Muscle layer of duodenum (tissue), 2 donors: ENCODE measurements around the gene RABGAP1L.
A peak's percentile ranks its signal among the peaks of the same experiment; 100 is the strongest.

ENCODE experiments used
- H3K27ac ChIP-seq: one replicate; pipeline ENCODE4 v1.7.0; 2013; ENCODE audit warnings: mild to moderate bottlenecking, low read length
- H3K27me3 ChIP-seq: one replicate; pipeline ENCODE4 v1.7.0; 2013; ENCODE audit warnings: low read depth, mild to moderate bottlenecking, control low read depth, low read length
- H3K36me3 ChIP-seq, 2 donors: one replicate each; pipeline ENCODE4 v1.7.0; 2013; ENCODE audit warnings: low read length in 2 of 2, control low read depth in 1 of 2, mild to moderate bottlenecking in 1 of 2; ENCODE audit not compliant: insufficient read depth in 2 of 2, control insufficient read depth in 1 of 2
- H3K4me1 ChIP-seq, 2 donors: one replicate each; pipeline ENCODE4 v1.7.0; 2013; ENCODE audit warnings: low read length in 2 of 2, mild to moderate bottlenecking in 2 of 2, control low read depth in 1 of 2, moderate library complexity in 1 of 2; ENCODE audit not compliant: insufficient read depth in 2 of 2, control insufficient read depth in 1 of 2
- H3K4me3 ChIP-seq, 2 donors: one replicate each; pipeline ENCODE4 v1.7.0; 2013; ENCODE audit warnings: low read length in 2 of 2, low read depth in 1 of 2, mild to moderate bottlenecking in 1 of 2
- H3K9me3 ChIP-seq, 2 donors: one replicate each; pipeline ENCODE4 v1.7.0; 2013; ENCODE audit warnings: low read length in 2 of 2, control low read depth in 1 of 2, mild to moderate bottlenecking in 1 of 2; ENCODE audit not compliant: control insufficient read depth in 1 of 2
- donor health status: healthy.

Gene RABGAP1L

GRCh38 chr1:174156437-174156836, 2.9 kb upstream of the RABGAP1L start:
- Histone ChIP-seq H3K4me1 (peaks cover 0 to 5% of the 10 kb centered on the region in 2 donors), H3K27me3 (no peaks in the 10 kb centered on the region), H3K9me3 (no peaks in the 10 kb centered on the region), H3K27ac (no peak overlapping the region), H3K4me3 (no peak overlapping the region), H3K36me3 (no peaks in the 10 kb centered on the region)

DNA sequence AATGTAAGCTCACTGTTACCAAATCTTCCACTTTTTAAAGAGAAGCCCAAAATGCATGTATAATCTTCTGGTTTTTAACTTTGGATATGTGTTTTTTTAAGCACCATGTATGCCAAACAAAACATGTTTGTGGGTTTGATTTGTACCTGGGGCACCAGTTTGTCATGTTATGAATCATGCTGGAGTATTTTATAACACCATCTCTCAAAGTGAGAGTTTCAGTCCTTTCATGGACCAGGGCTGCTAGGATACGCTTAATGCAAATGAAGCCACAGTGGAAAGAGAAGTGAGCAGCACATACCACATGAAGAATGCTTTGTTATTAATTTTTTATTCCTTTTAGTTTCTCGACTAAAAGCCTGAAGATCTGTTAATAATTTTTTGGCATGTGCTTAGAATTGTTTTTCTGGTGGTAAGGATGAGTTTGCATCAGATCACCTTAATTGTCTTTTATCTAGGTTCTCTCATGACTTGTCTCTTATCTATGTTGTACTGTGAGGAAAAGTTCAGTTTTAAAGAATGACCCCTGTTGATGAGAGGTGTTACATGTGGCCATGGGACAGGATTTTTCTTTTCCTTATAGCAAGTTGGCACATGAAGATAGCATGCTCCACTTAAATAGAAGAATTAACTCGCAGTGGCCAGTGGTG, 2.0 kb upstream of the RABGAP1L start:
- H3K4me3 ChIP-seq, result no peak overlapping the region
- H3K4me1 ChIP-seq, result peaks cover 0 to 5% of the 10 kb centered on the region in 2 donors
- H3K36me3 ChIP-seq, result no peaks in the 10 kb centered on the region
- no peak overlapping the region for H3K27ac ChIP-seq
- no peaks in the 10 kb centered on the region for H3K27me3 ChIP-seq
- no peaks in the 10 kb centered on the region for H3K9me3 ChIP-seq

GRCh38 chr1:174158767-174159251, 511 bp upstream of the RABGAP1L start:
- no peaks in the 10 kb centered on the region for H3K27me3 ChIP-seq
- H3K36me3 ChIP-seq, result no peaks in the 10 kb centered on the region
- peaks cover 0 to 5% of the 10 kb centered on the region in 2 donors for H3K4me1 ChIP-seq
- peak overlapping the region; percentile 73 to 92 for H3K4me3 ChIP-seq
- no peaks in the 10 kb centered on the region for H3K9me3 ChIP-seq
- peak overlapping the region; percentile 70 for H3K27ac ChIP-seq

DNA sequence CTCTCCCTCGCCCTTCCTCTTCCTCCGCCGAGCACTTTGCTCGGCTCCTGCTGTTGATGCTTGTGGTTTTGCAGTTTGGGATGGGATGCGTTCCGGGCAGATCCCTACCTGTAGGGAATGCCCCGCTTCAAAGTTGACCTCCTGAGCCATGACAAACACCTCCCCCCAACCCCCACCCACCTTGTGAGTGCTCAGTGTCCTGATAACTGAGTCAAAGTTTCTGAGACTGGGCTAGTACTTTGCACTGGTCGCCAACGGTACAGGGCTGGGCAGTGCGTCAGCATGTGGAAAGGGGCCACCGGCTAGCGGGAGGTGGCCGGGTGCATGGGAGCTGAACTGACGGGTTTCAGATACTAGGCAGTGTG, 771 bp downstream of the RABGAP1L start:
- Histone ChIP-seq H3K36me3 (no peaks in the 10 kb centered on the region), H3K27ac (peak overlapping the region; percentile 53), H3K9me3 (no peaks in the 10 kb centered on the region), H3K4me1 (peaks cover 0 to 5% of the 10 kb centered on the region in 2 donors), H3K27me3 (no peaks in the 10 kb centered on the region), H3K4me3 (peak overlapping the region; percentile 70 to 92)

- Histone ChIP-seq H3K27me3 (no peaks in the 10 kb centered on the region), H3K36me3 (no peaks in the 10 kb centered on the region), H3K9me3 (no peaks in the 10 kb centered on the region), H3K27ac (no peak overlapping the region), H3K4me3 (peak overlapping the region; percentile 70 to 92), H3K4me1 (peaks cover 0 to 5% of the 10 kb centered on the region in 2 donors)
These were observed 1.3 kb downstream of the RABGAP1L start for GRCh38 chr1:174160603-174161002.

- Histone ChIP-seq H3K4me3 (no peak overlapping the region), H3K27ac (no peak overlapping the region), H3K9me3 (no peaks in the 10 kb centered on the region), H3K27me3 (no peaks in the 10 kb centered on the region), H3K36me3 (no peaks in the 10 kb centered on the region), H3K4me1 (peaks cover 4 to 11% of the 10 kb centered on the region in 2 donors)
These were observed 2.5 kb downstream of the RABGAP1L start for GRCh38 chr1:174161813-174162212.

DNA sequence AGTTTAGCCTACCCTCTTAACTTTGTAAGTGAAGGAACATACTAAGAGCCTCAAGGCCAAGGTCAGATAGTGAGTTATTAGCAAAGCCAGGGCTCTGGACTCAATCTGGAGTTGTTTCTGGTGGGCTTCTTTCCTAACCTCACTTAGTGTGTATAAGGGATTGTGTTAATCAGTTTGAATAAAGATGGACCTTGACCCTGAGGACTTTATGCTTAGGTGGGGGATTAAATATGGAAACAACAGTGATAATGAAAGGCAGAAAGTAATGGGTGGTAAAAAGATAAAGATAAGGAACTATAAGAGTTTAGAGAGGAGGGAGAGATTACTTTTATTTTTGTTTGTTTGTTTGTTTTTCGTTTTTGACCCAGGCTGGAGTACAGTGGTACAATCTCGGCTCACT, 5.5 kb downstream of the RABGAP1L start:
- no peaks in the 10 kb centered on the region for H3K9me3 ChIP-seq
- H3K27ac ChIP-seq, result no peak overlapping the region
- H3K4me1 ChIP-seq, result peaks cover 4 to 6% of the 10 kb centered on the region in 2 donors
- no peaks in the 10 kb centered on the region for H3K27me3 ChIP-seq
- no peak overlapping the region for H3K4me3 ChIP-seq
- no peaks in the 10 kb centered on the region for H3K36me3 ChIP-seq

GRCh38 chr1:174165471-174166137, 6.3 kb downstream of the RABGAP1L start:
- Histone ChIP-seq H3K4me3 (no peak overlapping the region), H3K36me3 (no peaks in the 10 kb centered on the region), H3K4me1 (peaks cover 4 to 6% of the 10 kb centered on the region in 2 donors), H3K27me3 (no peaks in the 10 kb centered on the region), H3K9me3 (no peaks in the 10 kb centered on the region), H3K27ac (no peak overlapping the region)

- H3K9me3 ChIP-seq, result no peaks in the 10 kb centered on the region
- H3K4me1 ChIP-seq, result peaks cover 4 to 6% of the 10 kb centered on the region in 2 donors
- no peak overlapping the region for H3K4me3 ChIP-seq
- no peaks in the 10 kb centered on the region for H3K36me3 ChIP-seq
- no peaks in the 10 kb centered on the region for H3K27me3 ChIP-seq
- no peak overlapping the region for H3K27ac ChIP-seq
These were observed 7.4 kb downstream of the RABGAP1L start for GRCh38 chr1:174166530-174167264.

DNA sequence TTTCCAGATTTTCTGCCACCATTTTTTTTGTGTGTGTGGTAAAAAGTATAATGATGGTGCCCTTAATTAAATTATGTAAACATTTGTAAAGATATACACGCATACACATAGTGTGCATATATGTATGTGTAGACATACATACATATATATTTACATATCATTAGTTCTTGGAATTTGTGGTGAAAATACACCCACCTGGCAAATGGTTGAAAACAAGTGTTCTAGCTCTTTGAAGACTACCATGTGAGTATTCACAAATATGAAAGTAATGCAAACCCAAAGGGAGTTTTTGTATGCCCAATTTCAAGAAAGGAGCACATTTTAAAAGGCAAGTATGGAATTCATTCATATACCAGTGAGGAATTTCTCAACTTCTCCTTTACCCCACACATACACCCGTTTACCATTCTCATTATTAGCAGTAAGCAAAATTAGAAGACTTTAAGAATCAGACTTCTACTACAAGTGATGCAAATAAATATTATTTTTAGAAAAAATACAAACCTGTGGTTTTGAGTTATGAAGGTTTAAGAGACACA, 8.0 kb downstream of the RABGAP1L start:
- peaks cover 4 to 6% of the 10 kb centered on the region in 2 donors for H3K4me1 ChIP-seq
- no peaks in the 10 kb centered on the region for H3K9me3 ChIP-seq
- H3K27me3 ChIP-seq, result no peaks in the 10 kb centered on the region
- no peaks in the 10 kb centered on the region for H3K36me3 ChIP-seq
- H3K4me3 ChIP-seq, result no peak overlapping the region
- H3K27ac ChIP-seq, result no peak overlapping the region

DNA sequence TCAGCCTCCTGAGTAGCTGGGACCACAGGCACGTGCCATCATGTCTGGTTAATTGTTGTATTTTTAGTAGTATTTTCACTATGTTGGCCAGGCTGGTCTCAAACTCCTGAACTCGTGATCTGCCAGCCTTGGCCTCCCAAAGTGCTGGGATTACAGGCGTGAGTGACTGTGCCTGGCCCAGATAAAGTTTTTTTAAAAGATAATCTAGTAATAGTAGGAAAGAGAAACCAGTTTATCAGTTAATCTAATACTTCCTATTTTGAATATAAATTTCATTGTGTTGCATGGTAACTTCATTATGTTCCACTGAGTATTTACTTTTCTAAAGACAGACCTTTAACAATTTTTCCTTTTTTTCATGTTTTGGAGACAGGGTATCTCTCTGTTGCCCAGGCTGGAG, 10.0 kb downstream of the RABGAP1L start:
- Histone ChIP-seq H3K9me3 (no peaks in the 10 kb centered on the region), H3K27ac (no peak overlapping the region), H3K4me3 (no peak overlapping the region), H3K27me3 (no peaks in the 10 kb centered on the region), H3K36me3 (no peaks in the 10 kb centered on the region), H3K4me1 (peaks cover 4 to 6% of the 10 kb centered on the region in 2 donors)
